ENCODE measurements around the gene SPAG5.

DNA sequence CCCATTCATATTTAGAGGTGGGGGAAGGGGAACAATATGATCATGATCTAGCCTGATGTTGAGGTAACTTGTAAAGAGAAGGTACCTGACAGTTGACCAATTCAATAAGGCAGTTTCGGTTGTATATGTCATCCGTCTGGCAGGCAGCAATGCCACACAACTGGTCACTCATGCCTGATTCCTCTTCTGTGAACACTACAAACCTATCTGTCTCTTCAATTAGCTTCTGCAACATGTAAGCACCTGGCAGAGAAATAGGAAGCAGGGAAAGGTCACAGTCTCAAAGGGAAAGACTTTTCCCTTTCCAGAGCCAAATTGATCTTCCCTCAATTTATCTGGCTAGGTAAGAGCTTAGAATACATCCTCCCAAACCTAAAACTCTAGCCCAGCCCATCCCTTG lies 25.3 kb upstream of the SPAG5 start:
- TF ChIP-seq GATA2 (IDR thresholded peaks at IDR 0.05; ENCODE audit: low read depth, low read length) (no peak), GATA3 (IDR thresholded peaks at IDR 0.05; ENCODE audit: low read depth, low read length) (no peak)
